ENCODE measurements around the gene GOLT1A. TPM values are rescaled to one million over a fixed set of nuclear protein-coding genes. Genes with fewer than 3 reads are reported as not detected.

The GOLT1A gene
- polyA plus RNA-seq, 12 donors, result 0.36 to 14.0 (median 0.44) TPM; not detected in 8

GRCh38 chr1:204192589-204193352 is 21.0 kb downstream of the GOLT1A start:
- DNase-seq, result no peak

- DNase-seq, result no peak
Observed at GRCh38 chr1:204192046-204192445, 21.7 kb downstream of the GOLT1A start.

GRCh38 chr1:204191456-204191855 is 22.3 kb downstream of the GOLT1A start:
- no peak for DNase-seq

- peak; percentile 31 for DNase-seq
Observed at GRCh38 chr1:204190212-204191211, 23.3 kb downstream of the GOLT1A start.

- no peak for DNase-seq
Observed at GRCh38 chr1:204188959-204189639, 24.7 kb downstream of the GOLT1A start.

GRCh38 chr1:204186597-204186996 is 27.2 kb downstream of the GOLT1A start:
- DNase-seq, result no peak

GRCh38 chr1:204181116-204181515 is 32.7 kb downstream of the GOLT1A start:
- no peak for DNase-seq

- no peak for DNase-seq
Observed at GRCh38 chr1:204180133-204180532, 33.7 kb downstream of the GOLT1A start.

- DNase-seq, result no peak
Observed at GRCh38 chr1:204178487-204179281, 35.1 kb downstream of the GOLT1A start.

GRCh38 chr1:204177133-204177532 is 36.7 kb downstream of the GOLT1A start:
- no peak for DNase-seq

GRCh38 chr1:204176049-204176448 is 37.7 kb downstream of the GOLT1A start:
- no peak for DNase-seq

- no peak for DNase-seq
Observed at GRCh38 chr1:204174958-204175357, 38.8 kb downstream of the GOLT1A start.

- DNase-seq, result no peak
Observed at GRCh38 chr1:204172404-204173029, 41.3 kb downstream of the GOLT1A start.

- DNase-seq, result no peak
Observed at GRCh38 chr1:204171751-204172178, 42.0 kb downstream of the GOLT1A start.

GRCh38 chr1:204170494-204171155 is 43.2 kb downstream of the GOLT1A start:
- no peak for DNase-seq

GRCh38 chr1:204169858-204170257 is 43.9 kb downstream of the GOLT1A start:
- DNase-seq, result no peak

- DNase-seq, result no peak
Observed at GRCh38 chr1:204167730-204168129, 46.1 kb downstream of the GOLT1A start.

- DNase-seq, result no peak
Observed at GRCh38 chr1:204166219-204166618, 47.6 kb downstream of the GOLT1A start, which contains the start of gene REN. Gene REN (minus strand): TSS chr1:204166337. CDS start chr1:204166293, 44 bp downstream.

- DNase-seq, result peak; percentile 77
Observed at GRCh38 chr1:204162494-204163074, 51.2 kb downstream of the GOLT1A start.
